CD14-positive monocyte (primary cell): Measurements from ENCODE around the gene MSH4. TPM values are rescaled to one million over a fixed set of nuclear protein-coding genes. Genes with fewer than 3 reads are reported as not detected.

Experiments
- DNase-seq, 3 donors: peaks; one replicate each; pipeline ENCODE4 v3.0.0-alpha.2; 2011 to 2022
- H2AFZ ChIP-seq: 2 replicates; pipeline ENCODE4 v1.6.0; 2012; ENCODE audit warnings: mild to moderate bottlenecking, low read depth, low read length, inconsistent platforms; ENCODE audit not compliant: insufficient read depth, poor library complexity, severe bottlenecking
- H3K27ac ChIP-seq, 2 donors: 1 replicate in 1 of 2; 2 replicates in 1 of 2; pipeline ENCODE4 v1.5.1; 2012 to 2013; ENCODE audit warnings: low read length in 2 of 2, control low read depth in 1 of 2, inconsistent platforms in 1 of 2, low read depth in 1 of 2, mild to moderate bottlenecking in 1 of 2
- H3K27me3 ChIP-seq, 2 donors: one replicate each; pipeline versions ENCODE4 v1.6.0 to v1.6.1; 2011 to 2013; ENCODE audit warnings: low read length in 2 of 2; ENCODE audit not compliant: control insufficient read depth in 2 of 2, insufficient read depth in 2 of 2
- H3K36me3 ChIP-seq, 2 donors: replicated peaks in 1 of 2; 1 replicate in 1 of 2; 2 replicates in 1 of 2; pipeline versions ENCODE4 v1.5.1 to v1.6.1; 2012 to 2013; ENCODE audit warnings: low read length in 2 of 2, control low read depth in 1 of 2, inconsistent platforms in 1 of 2, mild to moderate bottlenecking in 1 of 2; ENCODE audit not compliant: insufficient read depth in 2 of 2, control insufficient read depth in 1 of 2
- H3K4me1 ChIP-seq, 2 donors: 1 replicate in 1 of 2; 2 replicates in 1 of 2; pipeline versions ENCODE4 v1.5.1 to v1.6.1; 2012 to 2013; ENCODE audit warnings: low read length in 2 of 2, control low read depth in 1 of 2, inconsistent platforms in 1 of 2, mild to moderate bottlenecking in 1 of 2, moderate library complexity in 1 of 2; ENCODE audit not compliant: insufficient read depth in 2 of 2, control insufficient read depth in 1 of 2
- H3K4me2 ChIP-seq: replicated peaks from 2 replicates; pipeline ENCODE3; 2012; ENCODE audit warnings: low read length, moderate library complexity, mild to moderate bottlenecking; ENCODE audit not compliant: poor library complexity, severe bottlenecking; ENCODE audit errors: extremely low read depth
- H3K4me3 ChIP-seq, 3 experiments: fragments of 200-600 bp in 1 of 3; sonication (generic) in 1 of 3; replicated peaks in 1 of 3; 1 replicate in 2 of 3; 2 replicates in 1 of 3; pipeline ENCODE4 v1.5.1; 2011 to 2013; ENCODE audit warnings: low read length in 3 of 3, mild to moderate bottlenecking in 3 of 3, control low read depth in 2 of 3, low read depth in 2 of 3, inconsistent platforms in 1 of 3, moderate library complexity in 1 of 3
- H3K79me2 ChIP-seq: 2 replicates; pipeline ENCODE4 v1.6.0; 2012; ENCODE audit warnings: mild to moderate bottlenecking, control low read depth, inconsistent platforms, low read length, moderate library complexity; ENCODE audit not compliant: insufficient read depth
- H3K9ac ChIP-seq: 2 replicates; pipeline ENCODE4 v1.6.0; 2017; ENCODE audit warnings: low read length, mild to moderate bottlenecking; ENCODE audit not compliant: insufficient read depth, poor library complexity, severe bottlenecking
- H3K9me3 ChIP-seq, 2 donors: replicated peaks in 1 of 2; 1 replicate in 1 of 2; 2 replicates in 1 of 2; pipeline versions ENCODE4 v1.5.1 to v1.6.1; 2012 to 2013; ENCODE audit warnings: low read length in 2 of 2, control low read depth in 1 of 2; ENCODE audit not compliant: control insufficient read depth in 1 of 2, insufficient read depth in 1 of 2
- H4K20me1 ChIP-seq: 2 replicates; pipeline ENCODE4 v1.6.0; 2012; ENCODE audit warnings: mild to moderate bottlenecking, low read length, control low read depth, moderate library complexity; ENCODE audit not compliant: insufficient read depth
- H3K27ac Mint-ChIP-seq, 7 donors: one replicate each; pipeline ENCODE4 v1.8.0; 2020; ENCODE audit warnings: mild to moderate bottlenecking in 7 of 7, mixed read lengths in 7 of 7, moderate library complexity in 6 of 7, inconsistent platforms in 2 of 7
- H3K27me3 Mint-ChIP-seq, 3 donors: one replicate each; pipeline ENCODE4 v1.8.0; 2021 to 2022; ENCODE audit warnings: low read depth in 3 of 3, mild to moderate bottlenecking in 3 of 3, mixed read lengths in 3 of 3, moderate library complexity in 3 of 3, inconsistent platforms in 1 of 3
- H3K36me3 Mint-ChIP-seq, 2 donors: one replicate each; pipeline ENCODE4 v1.8.0; 2020; ENCODE audit warnings: mixed read lengths in 2 of 2, inconsistent platforms in 1 of 2, mild to moderate bottlenecking in 1 of 2
- H3K4me1 Mint-ChIP-seq: one replicate; pipeline ENCODE4 v1.8.0; 2020; ENCODE audit warnings: mild to moderate bottlenecking, mixed read lengths
- H3K4me3 Mint-ChIP-seq, 2 donors: one replicate each; pipeline ENCODE4 v1.8.0; 2020; ENCODE audit warnings: mild to moderate bottlenecking in 2 of 2, mixed read lengths in 2 of 2, moderate library complexity in 1 of 2
- H3K9me3 Mint-ChIP-seq, 7 donors: one replicate each; pipeline ENCODE4 v1.8.0; 2020 to 2022; ENCODE audit warnings: mixed read lengths in 7 of 7, mild to moderate bottlenecking in 6 of 7, moderate library complexity in 6 of 7, inconsistent platforms in 2 of 7
- CTCF ChIP-seq: fragments of 200-600 bp; IDR thresholded peaks from one replicate; pipeline ENCODE4 v1.8.0; 2022; ENCODE audit warnings: antibody characterized with exemption, mild to moderate bottlenecking
- WGBS: methylation state at CpG from one replicate; pipeline ENCODE4 v1.1.5; 2013; ENCODE audit warnings: missing lambda C conversion rate; ENCODE audit not compliant: insufficient coverage; 5-methylcytosine and 5-hydroxymethylcytosine counted together
- intact Hi-C, 2 donors: fragments of 100-400 bp; cut with micrococcal nuclease; formaldehyde crosslinking; loops; one replicate each; pipeline versions ENCODE4 v1.15.0 to v1.15.1; 2023
- polyA plus RNA-seq, 3 donors: library from polyadenylated mRNA; depleted of rRNA in 1 of 3; unstranded in 2 of 3; stranded (reverse) in 1 of 3; fragments of 300-500 nt in 2 of 3; fragments of >200 nt in 1 of 3; fragmentation: Illumina TruSeq in 2 of 3; gene quantifications; 1 replicate in 2 of 3; 2 replicates in 1 of 3; pipeline ENCODE4 v1.2.3, GENCODE V29; 2012 to 2021

Gene MSH4
- polyA plus RNA-seq, 3 donors = 0.07 TPM; not detected in 2

- Mint-ChIP-seq H3K27ac (peak overlapping the region in 4 of 7 donors; percentile 19 to 65 (median 43)), H3K36me3 (peaks cover 64 to 76% of the 10 kb centered on the region in 2 donors), H3K9me3 (peaks cover 0 to 2% (median 0%) of the 10 kb centered on the region in 7 donors), H3K4me3 (no peak overlapping the region), H3K4me1 (peaks cover 44% of the 10 kb centered on the region), H3K27me3 (no peaks in the 10 kb centered on the region)
- Histone ChIP-seq H3K27me3 (no peaks in the 10 kb centered on the region), H3K9ac (no peak overlapping the region), H3K4me2 (no peak overlapping the region), H3K27ac (peak overlapping the region in 1 of 2 donors; percentile 55), H3K4me1 (peaks cover 29 to 42% of the 10 kb centered on the region in 2 donors), H3K4me3 (no peak overlapping the region), H2AFZ (no peak overlapping the region), H3K9me3 (no peaks in the 10 kb centered on the region), H4K20me1 (peaks cover 88% of the 10 kb centered on the region), H3K36me3 (peaks cover 69 to 81% of the 10 kb centered on the region in 2 donors), H3K79me2 (peaks cover 67% of the 10 kb centered on the region)
- WGBS = 40% methylated on average over 1 of the region's 1 CpG
- intact Hi-C loops = no loop called here
- TF ChIP-seq CTCF = no peak
- DNase-seq = no peak
These were observed 5.7 kb upstream of the MSH4 start for GRCh38 chr1:75791022-75791421.

- Histone ChIP-seq H3K4me3 (no peak overlapping the region), H4K20me1 (peaks cover 95% of the 10 kb centered on the region), H3K4me1 (peaks cover 27 to 39% of the 10 kb centered on the region in 2 donors), H3K9me3 (no peaks in the 10 kb centered on the region), H3K9ac (no peak overlapping the region), H3K27ac (no peak overlapping the region), H3K27me3 (no peaks in the 10 kb centered on the region), H3K4me2 (no peak overlapping the region), H3K79me2 (peaks cover 58% of the 10 kb centered on the region), H2AFZ (no peak overlapping the region), H3K36me3 (peaks cover 80 to 92% of the 10 kb centered on the region in 2 donors)
- WGBS = 100% methylated on average over 2 of the region's 3 CpGs
- Mint-ChIP-seq H3K9me3 (no peaks in the 10 kb centered on the region), H3K4me1 (peaks cover 40% of the 10 kb centered on the region), H3K4me3 (no peak overlapping the region), H3K27me3 (no peaks in the 10 kb centered on the region), H3K27ac (peak overlapping the region in 1 of 7 donors; percentile 26), H3K36me3 (peaks cover 73 to 85% of the 10 kb centered on the region in 2 donors)
- TF ChIP-seq CTCF = no peak
- DNase-seq = no peak
- intact Hi-C loops = no loop called here
These were observed 4.6 kb upstream of the MSH4 start for GRCh38 chr1:75792091-75792490.
